PC-3 (cell line): ENCODE results near the gene PSMG3. TPM values are rescaled to one million over a fixed set of nuclear protein-coding genes. Genes with fewer than 3 reads are reported as not detected.

Experiments
- ATAC-seq: fragments of 200-7000 bp; cut with Tn5 transposase; 2 replicates; pipeline ENCODE4 v1.9.1; 2020; ENCODE audit warnings: mild to moderate bottlenecking, moderate library complexity
- BruUV-seq: library from RNA; stranded (reverse); fragments of 400-500 nt; replicated peaks from 2 replicates; lab custom pipeline; 2021; lab: Mats Ljungman, UMichigan
- CTCF ChIA-PET: fragments of 300-600 bp; sonication (Branson Sonifier 250); formaldehyde crosslinking; loops from one replicate; lab custom pipeline; 2022; ENCODE audit warnings: antibody characterized with exemption; lab: Charles Lee
- POLR2A ChIA-PET: fragments of 300-600 bp; sonication (Branson Sonifier 250); formaldehyde crosslinking; loops from one replicate; lab custom pipeline; 2022; ENCODE audit warnings: antibody characterized with exemption; ENCODE audit not compliant: unreplicated experiment; lab: Charles Lee
- DNase-seq: peaks from one replicate; pipeline ENCODE4 v3.0.0-alpha.2; 2015
- H2AFZ ChIP-seq: fragments of 300-600 bp; sonication (generic); 2 replicates; pipeline ENCODE4 v1.6.0; 2016; ENCODE audit warnings: antibody characterized with exemption, low read length
- H3F3A ChIP-seq: fragments of 300-600 bp; sonication (generic); one replicate; pipeline ENCODE4 v1.6.0; 2017; ENCODE audit warnings: antibody characterized with exemption, low read length, control low read depth, mild to moderate bottlenecking; ENCODE audit not compliant: unreplicated experiment
- H3K27ac ChIP-seq: fragments of 300-600 bp; sonication (generic); 2 replicates; pipeline ENCODE4 v1.5.1; 2016; ENCODE audit warnings: mild to moderate bottlenecking, low read length
- H3K27me3 ChIP-seq: fragments of 300-600 bp; sonication (generic); 2 replicates; pipeline ENCODE4 v1.6.1; 2016; ENCODE audit warnings: low read length, mixed read lengths
- H3K36me3 ChIP-seq: fragments of 300-600 bp; sonication (generic); 2 replicates; pipeline ENCODE4 v1.6.1; 2016; ENCODE audit warnings: low read depth, mixed run types, low read length, mixed read lengths
- H3K4me1 ChIP-seq: fragments of 300-600 bp; sonication (generic); 2 replicates; pipeline ENCODE4 v1.5.1; 2016; ENCODE audit warnings: low read length; ENCODE audit not compliant: insufficient read depth
- H3K4me2 ChIP-seq: fragments of 300-600 bp; sonication (generic); 2 replicates; pipeline ENCODE4 v1.6.0; 2016; ENCODE audit warnings: low read length
- H3K4me3 ChIP-seq: fragments of 300-600 bp; sonication (generic); 2 replicates; pipeline ENCODE4 v1.5.1; 2016; ENCODE audit warnings: mild to moderate bottlenecking, low read length, mixed read lengths
- H3K79me2 ChIP-seq: fragments of 300-600 bp; sonication (generic); 2 replicates; pipeline ENCODE4 v1.6.1; 2017; ENCODE audit warnings: low read length, mixed read lengths
- H3K9ac ChIP-seq: fragments of 300-600 bp; sonication (generic); 2 replicates; pipeline ENCODE4 v1.6.0; 2016; ENCODE audit warnings: mild to moderate bottlenecking, low read length
- H3K9me2 ChIP-seq: fragments of 300-600 bp; sonication (generic); replicated peaks from 2 replicates; pipeline ENCODE4 v1.6.1; 2016; ENCODE audit warnings: mixed run types, low read length, mixed read lengths
- H3K9me3 ChIP-seq: fragments of 300-600 bp; sonication (generic); 2 replicates; pipeline ENCODE4 v1.6.1; 2016; ENCODE audit warnings: low read length, mixed read lengths
- H4K20me1 ChIP-seq: fragments of 300-600 bp; sonication (generic); 2 replicates; pipeline ENCODE4 v1.6.1; 2016; ENCODE audit warnings: low read length, mixed read lengths
- CTCF ChIP-seq: fragments of 300-600 bp; sonication (generic); conservative IDR thresholded peaks from 2 replicates; pipeline ENCODE4 v1.5.1; 2017; ENCODE audit warnings: antibody characterized with exemption, low read depth, mild to moderate bottlenecking, low read length
- EZH2 ChIP-seq: fragments of 300-600 bp; sonication (generic); IDR thresholded peaks from one replicate; pipeline ENCODE4 v1.6.1; 2017; ENCODE audit warnings: antibody characterized with exemption, mild to moderate bottlenecking, low read length; ENCODE audit not compliant: unreplicated experiment
- EZH2phosphoT487 ChIP-seq: fragments of 300-600 bp; sonication (generic); IDR thresholded peaks from 2 replicates; pipeline ENCODE4 v1.6.1; 2018; ENCODE audit warnings: mild to moderate bottlenecking, antibody characterized with exemption, low read length, borderline replicate concordance
- intact Hi-C: fragments of 100-400 bp; cut with micrococcal nuclease; formaldehyde crosslinking; loops from 2 replicates; pipeline ENCODE4 v1.9.0; 2023
- total RNA-seq: library from RNA; depleted of rRNA; stranded (reverse); fragments of >200 nt; gene quantifications from 2 replicates; pipeline ENCODE4 v1.2.3, GENCODE V29; 2014

PSMG3 gene
- total RNA-seq, 1 experiment from 2014 or later: 133 TPM

GRCh38 chr7:1531979-1532455, 37.8 kb downstream of the PSMG3 start:
- no peak for ATAC-seq
- ChIA-PET CTCF (interaction anchor here (0.6 to 1.0 kb wide), 2 partner anchors 19 to 21 kb away, joined by 3 read pairs; no protein-coding TSS in a partner anchor), POLR2A (interaction anchor here (1.8 kb wide), 1 partner anchor 24 kb away, joined by 8 read pairs; the partner anchor contains the start of gene TMEM184A)
- DNase-seq: peak; percentile 34
- no peaks in the 10 kb centered on the region for H3K9me2 ChIP-seq
- peak overlapping the region; percentile 96 for H3K4me2 ChIP-seq
- no peak overlapping the region for H2AFZ ChIP-seq
- H3K79me2 ChIP-seq: peaks cover 56% of the 10 kb centered on the region
- peaks cover 27% of the 10 kb centered on the region for H3K4me1 ChIP-seq
- peak overlapping the region; percentile 97 for H3K27ac ChIP-seq
- no peaks in the 10 kb centered on the region for H3K9me3 ChIP-seq
- peak overlapping the region; percentile 85 for H3K9ac ChIP-seq
- peaks cover 7% of the 10 kb centered on the region for H3F3A ChIP-seq
- no peaks in the 10 kb centered on the region; the same call in 1 of the 2 replicates for H3K36me3 ChIP-seq
- peak overlapping the region; percentile 88 for H3K4me3 ChIP-seq
- H4K20me1 ChIP-seq: peaks cover 8% of the 10 kb centered on the region; the same call in 1 of the 2 replicates
- BruUV-seq: no TSS peak
- intact Hi-C loops: loop anchor here (2.0 kb wide), 1 partner anchor 25 kb away; no protein-coding TSS in a partner anchor
- no peaks in the 10 kb centered on the region for H3K27me3 ChIP-seq
- TF ChIP-seq EZH2: no peak

- CTCF ChIA-PET: interaction anchor here (0.6 to 1.0 kb wide), 2 partner anchors 18 to 21 kb away, joined by 3 read pairs; no protein-coding TSS in a partner anchor
- BruUV-seq: no TSS peak
- peaks cover 50% of the 10 kb centered on the region for H3K79me2 ChIP-seq
These were observed 38.4 kb downstream of the PSMG3 start for GRCh38 chr7:1531263-1531978.

GRCh38 chr7:1530946-1531262, 38.9 kb downstream of the PSMG3 start:
- peaks cover 7% of the 10 kb centered on the region for H3F3A ChIP-seq
- CTCF ChIA-PET: no interaction called here
- no peak for DNase-seq

More at GRCh38 chr7:1531263-1531978, 38.4 kb downstream of the PSMG3 start:
- peak overlapping the region; percentile 85 for H3K9ac ChIP-seq
- intact Hi-C loops: no loop called here
- H3K9me2 ChIP-seq: no peaks in the 10 kb centered on the region
- H3K4me1 ChIP-seq: peaks cover 24% of the 10 kb centered on the region
- H3K9me3 ChIP-seq: no peaks in the 10 kb centered on the region
- H3K36me3 ChIP-seq: no peaks in the 10 kb centered on the region; the same call in 1 of the 2 replicates
- H3K4me3 ChIP-seq: peak overlapping the region; percentile 88
- no peaks in the 10 kb centered on the region for H3K27me3 ChIP-seq
- POLR2A ChIA-PET: interaction anchor here (1.8 kb wide), 1 partner anchor 24 kb away, joined by 8 read pairs; the partner anchor contains the start of gene TMEM184A
- DNase-seq (peak; percentile 38), ATAC-seq (no peak)
- peak overlapping the region; percentile 96 for H3K4me2 ChIP-seq
- H4K20me1 ChIP-seq: peaks cover 8% of the 10 kb centered on the region; the same call in 1 of the 2 replicates
- H2AFZ ChIP-seq: no peak overlapping the region
- TF ChIP-seq CTCF: no peak
- no peak for TF ChIP-seq EZH2phosphoT487
- no peak for TF ChIP-seq EZH2
- H3F3A ChIP-seq: peaks cover 7% of the 10 kb centered on the region
- peak overlapping the region; percentile 97 for H3K27ac ChIP-seq

More at GRCh38 chr7:1530946-1531262, 38.9 kb downstream of the PSMG3 start:
- no peak overlapping the region for H2AFZ ChIP-seq
- H3K27ac ChIP-seq: peak overlapping the region; percentile 97
- ATAC-seq: no peak
- no peaks in the 10 kb centered on the region for H3K27me3 ChIP-seq
- H3K36me3 ChIP-seq: no peaks in the 10 kb centered on the region; the same call in 1 of the 2 replicates
- H4K20me1 ChIP-seq: peaks cover 8% of the 10 kb centered on the region; the same call in 1 of the 2 replicates
- H3K4me2 ChIP-seq: no peak overlapping the region
- peaks cover 23% of the 10 kb centered on the region for H3K4me1 ChIP-seq
- BruUV-seq: no TSS peak
- no peaks in the 10 kb centered on the region for H3K9me3 ChIP-seq
- TF ChIP-seq EZH2: no peak
- no peak for TF ChIP-seq CTCF
- no peak for TF ChIP-seq EZH2phosphoT487
- no peaks in the 10 kb centered on the region for H3K9me2 ChIP-seq
- H3K79me2 ChIP-seq: peaks cover 45% of the 10 kb centered on the region
- intact Hi-C loops: no loop called here
- POLR2A ChIA-PET: interaction anchor here (1.8 kb wide), 1 partner anchor 25 kb away, joined by 8 read pairs; the partner anchor contains the start of gene TMEM184A
- peak overlapping the region; percentile 85; the same call in 1 of the 2 replicates for H3K9ac ChIP-seq
- H3K4me3 ChIP-seq: peak overlapping the region; percentile 88
